Inferior parietal cortex (tissue), 1 donor: ENCODE results near the gene SAC3D1.

Source experiments
- DNase-seq: peaks from one replicate; pipeline ENCODE4 v3.0.0-alpha.2; 2016; ENCODE audit errors: extremely low spot score

Gene SAC3D1

DNA sequence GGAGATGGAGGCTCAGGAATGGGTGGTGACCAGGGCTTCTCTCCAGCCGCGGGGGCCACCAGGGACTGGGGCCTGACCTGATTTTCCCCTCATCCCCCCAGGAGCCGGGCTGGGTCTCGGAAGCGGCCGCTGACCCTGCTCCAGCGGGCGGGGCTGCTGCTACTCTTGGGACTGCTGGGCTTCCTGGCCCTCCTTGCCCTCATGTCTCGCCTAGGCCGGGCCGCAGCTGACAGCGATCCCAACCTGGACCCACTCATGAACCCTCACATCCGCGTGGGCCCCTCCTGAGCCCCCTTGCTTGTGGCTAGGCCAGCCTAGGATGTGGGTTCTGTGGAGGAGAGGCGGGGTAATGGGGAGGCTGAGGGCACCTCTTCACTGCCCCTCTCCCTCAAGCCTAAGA, 46.8 kb downstream of the SAC3D1 start:
- DNase-seq, result no peak

DNA sequence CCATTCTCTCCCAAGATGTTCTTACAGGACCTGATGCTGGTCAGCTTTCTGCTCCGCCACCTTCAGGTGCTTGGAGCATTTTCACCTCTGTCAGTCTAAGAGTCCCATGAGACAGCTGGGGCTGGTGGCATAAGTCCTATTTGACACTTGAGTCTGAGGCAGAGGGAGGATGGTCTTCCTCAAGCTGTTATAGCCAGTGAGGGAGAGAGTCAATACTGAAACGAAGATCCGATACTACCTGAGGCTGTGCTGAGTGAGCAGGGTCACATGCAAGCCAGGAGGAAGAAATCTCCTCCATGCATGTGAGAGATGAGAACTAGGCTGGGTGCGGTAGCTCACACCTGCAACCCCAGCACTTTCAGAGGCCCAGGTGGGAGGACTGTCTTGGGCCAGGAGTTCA, 48.6 kb downstream of the SAC3D1 start:
- no peak for DNase-seq

DNA sequence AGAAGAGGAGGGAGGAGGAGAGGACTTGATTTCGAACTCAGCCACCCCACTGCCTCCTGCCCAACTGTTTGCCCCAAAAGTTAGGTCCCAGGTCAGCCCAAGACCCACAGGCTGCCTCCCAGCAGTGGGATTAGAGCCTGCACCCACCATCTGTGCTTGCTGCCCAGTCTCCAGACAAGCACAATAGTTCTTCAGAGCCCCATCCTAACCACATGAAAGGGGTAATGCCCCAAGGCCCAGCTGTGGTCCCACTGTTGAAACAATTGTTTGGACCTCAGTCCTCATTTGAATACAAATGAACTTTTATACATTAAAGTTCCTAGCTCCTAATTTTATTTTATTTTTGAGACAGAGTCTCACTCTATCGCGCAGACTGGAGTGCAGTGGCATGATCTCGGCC, 49.6 kb downstream of the SAC3D1 start:
- peak; percentile 34 for DNase-seq
